ENCODE measurements around the gene PLA2G4B. TPM values are rescaled to one million over a fixed set of nuclear protein-coding genes. Genes with fewer than 3 reads are reported as not detected.

Gene PLA2G4B
- total RNA-seq, 1 donor, result 4.2 TPM

GRCh38 chr15:41801850-41802455 is 36.7 kb upstream of the PLA2G4B start:
- H3K4me3 ChIP-seq (ENCODE audit: low read length), result no peak overlapping the region
- no peaks in the 10 kb centered on the region for H3K27me3 ChIP-seq (ENCODE audit: insufficient read depth, low read length)
- no peaks in the 10 kb centered on the region for H3K4me1 ChIP-seq (ENCODE audit: insufficient read depth, low read length)
- no peaks in the 10 kb centered on the region for H3K9me3 ChIP-seq (ENCODE audit: low read depth, low read length)

- Histone ChIP-seq H3K27me3 (ENCODE audit: insufficient read depth, low read length) (no peaks in the 10 kb centered on the region), H3K4me1 (ENCODE audit: insufficient read depth, low read length) (peaks cover under 1% of the 10 kb centered on the region), H3K9me3 (ENCODE audit: low read depth, low read length) (no peaks in the 10 kb centered on the region), H3K4me3 (ENCODE audit: low read length) (no peak overlapping the region)
These were observed 34.3 kb upstream of the PLA2G4B start for GRCh38 chr15:41804361-41804760.

GRCh38 chr15:41804916-41805666 is 33.6 kb upstream of the PLA2G4B start:
- H3K4me1 ChIP-seq (ENCODE audit: insufficient read depth, low read length), result peaks cover 8% of the 10 kb centered on the region
- H3K4me3 ChIP-seq (ENCODE audit: low read length), result no peak overlapping the region
- no peaks in the 10 kb centered on the region for H3K27me3 ChIP-seq (ENCODE audit: insufficient read depth, low read length)
- no peaks in the 10 kb centered on the region for H3K9me3 ChIP-seq (ENCODE audit: low read depth, low read length)

- no peak overlapping the region for H3K4me3 ChIP-seq (ENCODE audit: low read length)
- no peaks in the 10 kb centered on the region for H3K9me3 ChIP-seq (ENCODE audit: low read depth, low read length)
These were observed 32.9 kb upstream of the PLA2G4B start for GRCh38 chr15:41805711-41806110.

GRCh38 chr15:41806291-41807181 is 32.1 kb upstream of the PLA2G4B start:
- H3K27me3 ChIP-seq (ENCODE audit: insufficient read depth, low read length), result no peaks in the 10 kb centered on the region
- no peak overlapping the region for H3K4me3 ChIP-seq (ENCODE audit: low read length)
- no peaks in the 10 kb centered on the region for H3K9me3 ChIP-seq (ENCODE audit: low read depth, low read length)
- peaks cover 12% of the 10 kb centered on the region for H3K4me1 ChIP-seq (ENCODE audit: insufficient read depth, low read length)

More at GRCh38 chr15:41805711-41806110, 32.9 kb upstream of the PLA2G4B start:
- H3K4me1 ChIP-seq (ENCODE audit: insufficient read depth, low read length), result peaks cover 8% of the 10 kb centered on the region
- no peaks in the 10 kb centered on the region for H3K27me3 ChIP-seq (ENCODE audit: insufficient read depth, low read length)

- peaks cover 15% of the 10 kb centered on the region for H3K4me1 ChIP-seq (ENCODE audit: insufficient read depth, low read length)
- no peaks in the 10 kb centered on the region for H3K9me3 ChIP-seq (ENCODE audit: low read depth, low read length)
- H3K27me3 ChIP-seq (ENCODE audit: insufficient read depth, low read length), result no peaks in the 10 kb centered on the region
- no peak overlapping the region for H3K4me3 ChIP-seq (ENCODE audit: low read length)
These were observed 29.5 kb upstream of the PLA2G4B start for GRCh38 chr15:41809121-41809520.

GRCh38 chr15:41809526-41810220 is 29.0 kb upstream of the PLA2G4B start:
- Histone ChIP-seq H3K4me1 (ENCODE audit: insufficient read depth, low read length) (peaks cover 15% of the 10 kb centered on the region), H3K27me3 (ENCODE audit: insufficient read depth, low read length) (no peaks in the 10 kb centered on the region), H3K9me3 (ENCODE audit: low read depth, low read length) (no peaks in the 10 kb centered on the region), H3K4me3 (ENCODE audit: low read length) (no peak overlapping the region)

- Histone ChIP-seq H3K4me1 (ENCODE audit: insufficient read depth, low read length) (peaks cover 15% of the 10 kb centered on the region), H3K27me3 (ENCODE audit: insufficient read depth, low read length) (no peaks in the 10 kb centered on the region), H3K4me3 (ENCODE audit: low read length) (no peak overlapping the region), H3K9me3 (ENCODE audit: low read depth, low read length) (no peaks in the 10 kb centered on the region)
These were observed 27.8 kb upstream of the PLA2G4B start for GRCh38 chr15:41810651-41811431.

- Histone ChIP-seq H3K9me3 (ENCODE audit: low read depth, low read length) (no peaks in the 10 kb centered on the region), H3K4me1 (ENCODE audit: insufficient read depth, low read length) (peaks cover 15% of the 10 kb centered on the region), H3K27me3 (ENCODE audit: insufficient read depth, low read length) (no peaks in the 10 kb centered on the region), H3K4me3 (ENCODE audit: low read length) (no peak overlapping the region)
These were observed 27.0 kb upstream of the PLA2G4B start for GRCh38 chr15:41811432-41812195.

- H3K4me3 ChIP-seq (ENCODE audit: low read length), result no peak overlapping the region
- no peaks in the 10 kb centered on the region for H3K27me3 ChIP-seq (ENCODE audit: insufficient read depth, low read length)
- peaks cover 15% of the 10 kb centered on the region for H3K4me1 ChIP-seq (ENCODE audit: insufficient read depth, low read length)
- no peaks in the 10 kb centered on the region for H3K9me3 ChIP-seq (ENCODE audit: low read depth, low read length)
These were observed 25.7 kb upstream of the PLA2G4B start for GRCh38 chr15:41812820-41813375.

- no peak overlapping the region for H3K4me3 ChIP-seq (ENCODE audit: low read length)
- H3K27me3 ChIP-seq (ENCODE audit: insufficient read depth, low read length), result no peaks in the 10 kb centered on the region
- no peaks in the 10 kb centered on the region for H3K9me3 ChIP-seq (ENCODE audit: low read depth, low read length)
- H3K4me1 ChIP-seq (ENCODE audit: insufficient read depth, low read length), result peaks cover 15% of the 10 kb centered on the region
These were observed 25.2 kb upstream of the PLA2G4B start for GRCh38 chr15:41813426-41813825.

GRCh38 chr15:41814534-41814933 is 24.1 kb upstream of the PLA2G4B start:
- Histone ChIP-seq H3K4me1 (ENCODE audit: insufficient read depth, low read length) (peaks cover 13% of the 10 kb centered on the region), H3K9me3 (ENCODE audit: low read depth, low read length) (no peaks in the 10 kb centered on the region), H3K27me3 (ENCODE audit: insufficient read depth, low read length) (no peaks in the 10 kb centered on the region), H3K4me3 (ENCODE audit: low read length) (no peak overlapping the region)

GRCh38 chr15:41816788-41817187 is 21.9 kb upstream of the PLA2G4B start:
- Histone ChIP-seq H3K4me1 (ENCODE audit: insufficient read depth, low read length) (peaks cover under 1% of the 10 kb centered on the region), H3K27me3 (ENCODE audit: insufficient read depth, low read length) (no peaks in the 10 kb centered on the region), H3K9me3 (ENCODE audit: low read depth, low read length) (no peaks in the 10 kb centered on the region), H3K4me3 (ENCODE audit: low read length) (no peak overlapping the region)

Data from mononuclear cell (primary cell).